ENCODE results near the gene PLPPR1. TPM values are rescaled to one million over a fixed set of nuclear protein-coding genes. Genes with fewer than 3 reads are reported as not detected.

PLPPR1 gene
- total and polyA plus RNA-seq, 2 experiments from 2014 or later, result 1.3 to 3.7 TPM

GRCh38 chr9:101219030-101219429 is 190.5 kb downstream of the PLPPR1 start:
- Mint-ChIP-seq H3K4me3 (no peak overlapping the region), H3K4me1 (peaks cover 5% of the 10 kb centered on the region; the same call in 1 of the 3 replicates), H3K27me3 (ENCODE audit: insufficient read depth, low read depth, poor library complexity) (no peaks in the 10 kb centered on the region), H3K36me3 (ENCODE audit: low read depth) (no peaks in the 10 kb centered on the region; the same call in 2 of the 3 replicates), H3K9me3 (no peaks in the 10 kb centered on the region), H3K27ac (no peak overlapping the region)
- DNase-seq (ENCODE audit: low spot score) (peak; percentile 34), ATAC-seq (peak; percentile 64; the same call in 2 of the 3 replicates)
- Histone ChIP-seq H3K27me3 (ENCODE audit: insufficient read depth) (no peaks in the 10 kb centered on the region), H2AFZ (no peak overlapping the region), H3K79me2 (replicated peaks; ENCODE audit: insufficient read depth) (no peaks in the 10 kb centered on the region), H3K4me2 (no peak overlapping the region), H3K9me2 (ENCODE audit: insufficient read depth) (0 out of 2 replicates have a peak, but pooled peaks cover 4% of the 10 kb centered on the region), H3K4me3 (no peak overlapping the region), H4K20me1 (replicated peaks; ENCODE audit: insufficient read depth) (no peaks in the 10 kb centered on the region), H3K4me1 (ENCODE audit: insufficient read depth) (no peaks in the 10 kb centered on the region), H3K27ac (ENCODE audit: low read depth) (no peak overlapping the region), H3K36me3 (ENCODE audit: insufficient read depth) (no peaks in the 10 kb centered on the region), H3F3A (replicated peaks; ENCODE audit: low read depth) (no peaks in the 10 kb centered on the region)
- TF ChIP-seq ETS1 (IDR thresholded peaks at IDR 0.05) (no peak), STAT1 (IDR thresholded peaks at IDR 0.05; ENCODE audit: unreplicated experiment) (no peak), POLR2AphosphoS5 (IDR thresholded peaks at IDR 0.05; ENCODE audit: low read depth) (no peak), ZNF331 (CRISPR knock-in tag; IDR thresholded peaks at IDR 0.05; ENCODE audit: low read depth) (no peak), ZNF114 (CRISPR knock-in tag; IDR thresholded peaks at IDR 0.05) (no peak), JUNB (IDR thresholded peaks at IDR 0.05; ENCODE audit: unreplicated experiment) (no peak), ZNF462 (CRISPR knock-in tag; IDR thresholded peaks at IDR 0.05) (no peak), EZH2phosphoT487 (IDR thresholded peaks at IDR 0.05; ENCODE audit: unreplicated experiment) (no peak), CREB1 (CRISPR knock-in tag; IDR thresholded peaks at IDR 0.05; ENCODE audit: low read depth) (no peak), NANOG (IDR thresholded peaks at IDR 0.05; ENCODE audit: borderline replicate concordance) (no peak), EZH2 (IDR thresholded peaks at IDR 0.05; ENCODE audit: low read depth, unreplicated experiment) (no peak)
- TF ChIP-seq, protein P1, sequence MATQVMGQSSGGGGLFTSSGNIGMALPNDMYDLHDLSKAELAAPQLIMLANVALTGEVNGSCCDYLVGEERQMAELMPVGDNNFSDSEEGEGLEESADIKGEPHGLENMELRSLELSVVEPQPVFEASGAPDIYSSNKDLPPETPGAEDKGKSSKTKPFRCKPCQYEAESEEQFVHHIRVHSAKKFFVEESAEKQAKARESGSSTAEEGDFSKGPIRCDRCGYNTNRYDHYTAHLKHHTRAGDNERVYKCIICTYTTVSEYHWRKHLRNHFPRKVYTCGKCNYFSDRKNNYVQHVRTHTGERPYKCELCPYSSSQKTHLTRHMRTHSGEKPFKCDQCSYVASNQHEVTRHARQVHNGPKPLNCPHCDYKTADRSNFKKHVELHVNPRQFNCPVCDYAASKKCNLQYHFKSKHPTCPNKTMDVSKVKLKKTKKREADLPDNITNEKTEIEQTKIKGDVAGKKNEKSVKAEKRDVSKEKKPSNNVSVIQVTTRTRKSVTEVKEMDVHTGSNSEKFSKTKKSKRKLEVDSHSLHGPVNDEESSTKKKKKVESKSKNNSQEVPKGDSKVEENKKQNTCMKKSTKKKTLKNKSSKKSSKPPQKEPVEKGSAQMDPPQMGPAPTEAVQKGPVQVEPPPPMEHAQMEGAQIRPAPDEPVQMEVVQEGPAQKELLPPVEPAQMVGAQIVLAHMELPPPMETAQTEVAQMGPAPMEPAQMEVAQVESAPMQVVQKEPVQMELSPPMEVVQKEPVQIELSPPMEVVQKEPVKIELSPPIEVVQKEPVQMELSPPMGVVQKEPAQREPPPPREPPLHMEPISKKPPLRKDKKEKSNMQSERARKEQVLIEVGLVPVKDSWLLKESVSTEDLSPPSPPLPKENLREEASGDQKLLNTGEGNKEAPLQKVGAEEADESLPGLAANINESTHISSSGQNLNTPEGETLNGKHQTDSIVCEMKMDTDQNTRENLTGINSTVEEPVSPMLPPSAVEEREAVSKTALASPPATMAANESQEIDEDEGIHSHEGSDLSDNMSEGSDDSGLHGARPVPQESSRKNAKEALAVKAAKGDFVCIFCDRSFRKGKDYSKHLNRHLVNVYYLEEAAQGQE (IDR thresholded peaks at IDR 0.05; ENCODE audit: unreplicated experiment), result no peak
- TF ChIP-seq, protein P2, sequence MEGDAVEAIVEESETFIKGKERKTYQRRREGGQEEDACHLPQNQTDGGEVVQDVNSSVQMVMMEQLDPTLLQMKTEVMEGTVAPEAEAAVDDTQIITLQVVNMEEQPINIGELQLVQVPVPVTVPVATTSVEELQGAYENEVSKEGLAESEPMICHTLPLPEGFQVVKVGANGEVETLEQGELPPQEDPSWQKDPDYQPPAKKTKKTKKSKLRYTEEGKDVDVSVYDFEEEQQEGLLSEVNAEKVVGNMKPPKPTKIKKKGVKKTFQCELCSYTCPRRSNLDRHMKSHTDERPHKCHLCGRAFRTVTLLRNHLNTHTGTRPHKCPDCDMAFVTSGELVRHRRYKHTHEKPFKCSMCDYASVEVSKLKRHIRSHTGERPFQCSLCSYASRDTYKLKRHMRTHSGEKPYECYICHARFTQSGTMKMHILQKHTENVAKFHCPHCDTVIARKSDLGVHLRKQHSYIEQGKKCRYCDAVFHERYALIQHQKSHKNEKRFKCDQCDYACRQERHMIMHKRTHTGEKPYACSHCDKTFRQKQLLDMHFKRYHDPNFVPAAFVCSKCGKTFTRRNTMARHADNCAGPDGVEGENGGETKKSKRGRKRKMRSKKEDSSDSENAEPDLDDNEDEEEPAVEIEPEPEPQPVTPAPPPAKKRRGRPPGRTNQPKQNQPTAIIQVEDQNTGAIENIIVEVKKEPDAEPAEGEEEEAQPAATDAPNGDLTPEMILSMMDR (conservative IDR thresholded peaks at IDR 0.05; ENCODE audit: low read depth in 2 of 2), result no peak

All from GM23338 (cell line).